Subcutaneous adipose tissue (tissue), 4 donors: ENCODE results near the gene SMARCA4. TPM values are rescaled to one million over a fixed set of nuclear protein-coding genes. Genes with fewer than 3 reads are reported as not detected.

Experiments used
- total RNA-seq, 4 donors: library from RNA; depleted of rRNA; stranded (reverse); fragments of >200 nt; gene quantifications; one replicate each; pipeline ENCODE4 v1.1.0, GENCODE V29; 2016
- TF ChIP-seq, protein P1 (sequence below): fragments of 450-650 bp; IDR thresholded peaks from one replicate; pipeline ENCODE4 v1.5.1; 2016; ENCODE audit warnings: low read depth, mild to moderate bottlenecking, control low read depth, antibody characterized with exemption, moderate library complexity

Gene SMARCA4
- total RNA-seq, 4 donors from 2014 or later, result 29.7 to 57.5 (median 39.1) TPM

DNA sequence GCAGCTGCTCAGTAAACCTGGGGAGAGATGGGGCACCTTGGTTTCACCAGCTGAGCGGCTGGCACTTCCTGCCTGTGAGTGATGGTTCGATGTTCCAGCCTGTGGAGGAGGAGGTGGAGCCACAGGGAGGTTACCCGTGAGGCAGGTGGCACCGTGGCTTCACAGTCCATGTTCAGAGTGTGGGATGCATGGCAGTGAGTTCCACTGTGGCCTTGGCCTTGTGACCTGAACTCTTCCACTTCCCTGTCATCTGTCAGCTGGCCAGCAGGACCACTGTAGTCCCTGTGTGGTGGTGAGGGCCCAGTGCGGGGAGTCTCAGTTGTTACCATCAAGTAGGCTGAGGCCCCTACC, 16.9 kb downstream of the SMARCA4 start:
- TF ChIP-seq, protein P1, sequence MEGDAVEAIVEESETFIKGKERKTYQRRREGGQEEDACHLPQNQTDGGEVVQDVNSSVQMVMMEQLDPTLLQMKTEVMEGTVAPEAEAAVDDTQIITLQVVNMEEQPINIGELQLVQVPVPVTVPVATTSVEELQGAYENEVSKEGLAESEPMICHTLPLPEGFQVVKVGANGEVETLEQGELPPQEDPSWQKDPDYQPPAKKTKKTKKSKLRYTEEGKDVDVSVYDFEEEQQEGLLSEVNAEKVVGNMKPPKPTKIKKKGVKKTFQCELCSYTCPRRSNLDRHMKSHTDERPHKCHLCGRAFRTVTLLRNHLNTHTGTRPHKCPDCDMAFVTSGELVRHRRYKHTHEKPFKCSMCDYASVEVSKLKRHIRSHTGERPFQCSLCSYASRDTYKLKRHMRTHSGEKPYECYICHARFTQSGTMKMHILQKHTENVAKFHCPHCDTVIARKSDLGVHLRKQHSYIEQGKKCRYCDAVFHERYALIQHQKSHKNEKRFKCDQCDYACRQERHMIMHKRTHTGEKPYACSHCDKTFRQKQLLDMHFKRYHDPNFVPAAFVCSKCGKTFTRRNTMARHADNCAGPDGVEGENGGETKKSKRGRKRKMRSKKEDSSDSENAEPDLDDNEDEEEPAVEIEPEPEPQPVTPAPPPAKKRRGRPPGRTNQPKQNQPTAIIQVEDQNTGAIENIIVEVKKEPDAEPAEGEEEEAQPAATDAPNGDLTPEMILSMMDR, result no peak

DNA sequence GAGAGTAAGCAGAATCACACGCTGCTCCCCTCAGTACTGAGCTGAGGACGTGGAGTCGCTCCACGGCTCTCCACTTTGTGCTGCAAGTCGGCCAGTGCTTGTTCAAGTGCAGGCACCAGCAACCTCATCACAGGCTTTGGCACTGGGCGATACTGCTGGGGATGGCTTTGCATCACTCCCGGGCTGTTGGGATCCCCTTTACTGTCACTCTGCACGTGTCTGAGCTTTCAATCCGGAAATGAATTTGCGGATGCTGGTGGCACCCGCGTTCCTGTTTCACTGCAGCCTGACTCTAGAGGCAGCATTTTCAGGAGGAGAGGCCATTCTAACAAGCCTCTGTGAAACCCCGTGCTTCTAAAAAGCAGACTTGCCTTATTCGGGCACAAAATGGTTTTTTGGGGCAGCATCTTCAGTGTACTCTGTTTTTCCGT, 19.1 kb downstream of the SMARCA4 start:
- TF ChIP-seq, protein P1, result no peak

DNA sequence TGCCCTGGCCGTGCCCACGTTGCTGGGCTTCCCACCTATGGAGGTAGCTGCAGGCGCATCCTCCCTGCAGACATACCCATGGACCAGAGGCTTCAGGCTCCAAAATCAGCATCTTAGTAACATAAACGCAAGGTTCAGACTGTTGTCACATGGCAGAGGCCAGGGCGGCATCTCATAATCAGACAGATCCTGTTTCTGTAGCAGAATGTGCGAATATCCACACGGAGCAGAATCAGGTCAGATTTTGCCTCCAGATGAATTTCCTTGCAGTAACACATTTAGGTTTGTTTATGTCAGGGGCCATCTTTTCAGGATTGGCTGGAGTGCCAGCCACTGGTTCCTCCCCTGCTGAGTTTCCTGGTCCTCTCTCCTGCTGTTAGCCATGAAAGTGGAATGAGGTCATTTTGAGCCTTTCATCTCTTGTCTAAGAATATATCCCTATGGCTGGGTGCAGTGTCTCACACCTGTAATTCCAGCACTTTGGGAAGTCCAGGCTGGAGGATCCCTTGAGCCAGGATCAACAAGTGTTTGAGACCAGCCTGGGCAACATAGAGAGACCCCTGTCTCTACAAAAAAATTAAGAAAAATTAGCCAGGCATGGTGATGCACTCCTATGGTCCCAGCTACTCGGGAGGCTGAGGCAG, 20.5 kb downstream of the SMARCA4 start:
- TF ChIP-seq, protein P1, result no peak

DNA sequence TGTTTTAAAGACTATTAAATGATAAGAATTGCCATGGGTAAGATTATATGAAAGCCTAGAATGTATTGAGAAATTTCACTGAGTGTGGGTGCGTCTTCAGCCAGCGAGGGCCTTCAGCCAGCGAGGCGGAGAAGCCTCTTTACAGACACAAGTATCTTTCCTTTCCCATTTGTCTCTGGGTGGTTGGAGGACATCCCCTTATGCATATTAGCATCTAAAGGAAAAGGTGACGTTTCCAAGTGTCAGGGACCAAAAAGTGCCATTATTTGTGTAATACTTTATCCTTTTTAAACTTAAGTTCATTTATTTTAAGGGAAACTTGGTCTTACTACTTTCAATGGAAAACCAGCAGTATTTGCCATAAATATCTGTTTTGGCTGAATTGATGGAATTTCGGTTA, 22.2 kb downstream of the SMARCA4 start:
- TF ChIP-seq, protein P1, result no peak

DNA sequence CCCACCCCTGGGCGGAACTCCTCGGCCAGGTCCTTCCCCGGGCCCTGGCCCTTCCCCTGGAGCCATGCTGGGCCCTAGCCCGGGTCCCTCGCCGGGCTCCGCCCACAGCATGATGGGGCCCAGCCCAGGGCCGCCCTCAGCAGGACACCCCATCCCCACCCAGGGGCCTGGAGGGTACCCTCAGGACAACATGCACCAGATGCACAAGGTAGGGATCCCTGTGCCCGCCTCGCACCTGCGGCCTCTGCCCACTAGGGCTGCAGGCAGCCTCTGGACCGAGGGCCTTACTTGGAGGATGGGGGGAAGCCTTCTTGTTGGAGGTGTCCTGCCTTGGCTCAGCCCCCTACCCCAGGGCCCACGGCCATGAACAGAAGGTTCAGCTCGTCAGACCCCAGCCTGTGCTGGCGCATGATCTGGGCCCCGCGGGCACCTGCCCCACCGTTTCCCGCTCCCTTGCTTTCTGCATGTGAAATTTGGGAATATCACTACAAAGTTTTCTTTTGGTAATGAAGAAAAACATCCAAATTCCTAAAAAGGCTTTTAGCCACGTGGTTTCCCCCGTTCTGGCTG, 23.4 kb downstream of the SMARCA4 start:
- TF ChIP-seq, protein P1, result no peak

DNA sequence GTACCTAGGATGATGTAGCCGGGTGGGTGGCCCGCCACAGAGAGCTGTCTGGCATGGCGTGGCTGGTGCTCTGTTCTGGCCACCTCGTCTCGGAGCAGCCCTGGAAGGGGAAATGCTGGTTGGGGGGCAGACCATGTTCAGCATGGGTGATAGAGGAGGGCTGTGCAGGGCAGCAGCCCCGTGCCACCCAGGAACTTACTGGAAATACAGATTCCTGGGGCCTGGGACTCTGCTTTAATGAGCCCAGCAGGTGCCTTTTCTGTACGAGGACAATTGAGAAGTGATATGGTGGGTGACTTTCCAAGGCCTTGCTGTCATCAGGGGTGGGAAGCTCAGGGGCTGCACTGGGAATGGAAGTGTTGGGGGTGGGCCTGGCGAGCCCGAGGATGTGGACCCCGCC, 24.7 kb downstream of the SMARCA4 start:
- TF ChIP-seq, protein P1, result no peak

DNA sequence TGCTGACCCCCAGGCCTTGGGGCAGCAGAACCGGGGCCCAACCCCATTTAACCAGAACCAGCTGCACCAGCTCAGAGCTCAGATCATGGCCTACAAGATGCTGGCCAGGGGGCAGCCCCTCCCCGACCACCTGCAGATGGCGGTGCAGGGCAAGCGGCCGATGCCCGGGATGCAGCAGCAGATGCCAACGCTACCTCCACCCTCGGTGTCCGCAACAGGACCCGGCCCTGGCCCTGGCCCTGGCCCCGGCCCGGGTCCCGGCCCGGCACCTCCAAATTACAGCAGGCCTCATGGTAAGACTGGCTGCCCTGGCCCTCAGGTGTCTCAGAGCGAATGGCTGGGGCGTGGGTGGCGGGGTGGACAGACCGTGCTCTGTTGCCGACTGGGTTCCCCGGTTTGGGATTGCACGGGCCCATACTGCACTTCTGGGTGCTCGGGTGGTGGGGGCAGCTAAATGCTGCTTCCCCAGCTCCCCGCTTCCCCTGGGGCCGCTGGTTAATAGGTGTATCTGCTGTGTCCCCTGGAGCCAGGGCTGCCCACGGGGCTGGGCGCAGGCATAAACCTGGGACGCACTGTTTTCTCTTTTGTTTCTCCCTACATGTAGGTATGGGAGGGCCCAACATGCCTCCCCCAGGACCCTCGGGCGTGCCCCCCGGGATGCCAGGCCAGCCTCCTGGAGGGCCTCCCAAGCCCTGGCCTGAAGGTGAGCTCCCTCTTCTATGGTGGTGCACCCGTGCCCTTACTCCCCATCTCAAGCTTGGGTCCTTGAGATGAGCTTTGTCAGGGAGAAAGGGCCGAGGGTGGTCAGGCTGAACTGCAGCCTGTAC, 25.7 kb downstream of the SMARCA4 start:
- TF ChIP-seq, protein P1, result no peak
